ENCODE results near the gene KIDINS220.
"Not testable (repeated sequence)": the region's sequence is repeated elsewhere in the genome, so short reads cannot be mapped to it uniquely, and the experiment has no call there.

Gene KIDINS220

DNA sequence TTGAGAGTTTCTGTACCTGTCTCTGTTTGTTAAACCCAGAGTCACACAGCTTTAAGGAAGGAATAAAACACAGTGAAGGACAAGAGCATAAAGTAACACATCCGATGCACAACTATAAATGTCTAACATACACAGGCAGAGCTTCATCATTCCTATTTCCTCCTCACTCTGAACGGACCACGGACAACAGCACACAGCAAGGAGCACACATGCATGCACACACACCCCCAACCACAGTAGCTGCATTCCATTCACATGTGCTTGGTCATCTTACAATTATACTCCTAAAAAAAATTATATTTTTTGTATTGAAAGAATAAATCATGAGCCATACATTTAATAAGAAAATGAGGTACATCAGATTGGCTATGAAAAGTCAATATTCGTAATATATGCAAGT lies 97.3 kb downstream of the KIDINS220 start:
- no peak for DNase-seq

DNA sequence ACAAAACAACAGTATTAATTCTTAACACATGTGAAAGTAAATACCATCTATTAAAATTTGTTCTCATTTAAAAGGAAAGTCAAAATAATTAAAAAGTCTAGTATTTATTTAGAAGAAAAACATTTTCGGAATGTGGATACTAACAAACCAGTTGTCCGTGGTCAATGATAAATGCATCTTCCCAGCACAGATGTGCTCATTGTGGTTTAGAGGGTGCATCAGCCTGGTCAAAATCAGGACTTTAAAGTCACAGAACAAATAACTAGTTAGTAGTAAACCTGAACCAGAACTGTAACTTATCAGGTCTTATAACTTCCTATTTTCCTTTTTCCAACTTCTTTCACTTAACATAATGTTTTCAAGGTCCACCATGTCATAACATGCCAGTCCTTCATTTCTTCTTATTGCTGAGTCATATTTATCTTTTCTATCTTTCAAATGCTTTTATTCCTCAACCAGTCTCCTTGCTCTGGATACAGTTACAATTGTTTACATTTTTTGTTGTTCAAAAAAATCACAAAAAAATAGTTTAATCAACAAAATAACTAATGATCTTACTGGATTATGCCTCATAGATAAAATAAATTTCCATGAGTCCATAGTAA lies 99.7 kb downstream of the KIDINS220 start:
- no peak for DNase-seq

DNA sequence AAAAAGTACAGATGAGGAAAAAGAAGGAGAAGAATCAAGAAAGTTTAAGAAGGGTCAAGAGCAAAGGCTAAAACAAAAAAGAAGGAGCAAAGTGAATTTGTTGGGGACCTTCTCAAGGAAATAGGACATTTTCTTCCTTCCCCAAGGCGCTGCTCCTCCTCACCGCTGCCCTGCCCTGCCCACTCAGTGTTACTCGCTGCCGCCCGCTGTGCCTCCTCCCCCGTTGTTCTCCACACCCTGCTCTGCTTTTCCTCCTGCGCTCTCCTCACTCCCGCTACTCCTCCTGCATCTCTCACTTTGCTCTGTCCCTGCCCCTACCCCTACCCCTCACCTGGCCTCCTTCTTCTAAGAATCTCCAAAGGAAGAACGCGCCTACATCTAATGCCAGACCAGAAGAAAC lies 104.8 kb downstream of the KIDINS220 start:
- no peak for DNase-seq

DNA sequence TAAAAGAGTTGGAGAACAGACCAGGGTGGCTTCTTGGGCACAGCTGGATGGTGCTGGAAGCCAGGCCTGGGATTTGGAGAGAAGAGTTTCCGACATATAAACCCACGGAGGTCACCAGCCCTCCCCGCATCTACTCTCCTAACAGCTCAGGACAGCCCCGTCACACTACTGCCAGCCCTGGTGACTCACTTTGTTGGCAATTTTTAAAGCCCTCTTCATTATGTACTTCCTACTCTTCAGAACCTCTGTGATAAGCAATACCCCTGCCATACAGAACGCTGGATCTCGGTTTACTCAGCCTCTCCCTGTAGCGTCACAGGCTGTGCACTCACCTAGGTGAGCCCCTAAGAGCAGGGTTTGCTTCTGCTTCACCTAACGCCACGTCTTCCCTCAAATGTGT lies 107.5 kb downstream of the KIDINS220 start:
- DNase-seq = no peak

DNA sequence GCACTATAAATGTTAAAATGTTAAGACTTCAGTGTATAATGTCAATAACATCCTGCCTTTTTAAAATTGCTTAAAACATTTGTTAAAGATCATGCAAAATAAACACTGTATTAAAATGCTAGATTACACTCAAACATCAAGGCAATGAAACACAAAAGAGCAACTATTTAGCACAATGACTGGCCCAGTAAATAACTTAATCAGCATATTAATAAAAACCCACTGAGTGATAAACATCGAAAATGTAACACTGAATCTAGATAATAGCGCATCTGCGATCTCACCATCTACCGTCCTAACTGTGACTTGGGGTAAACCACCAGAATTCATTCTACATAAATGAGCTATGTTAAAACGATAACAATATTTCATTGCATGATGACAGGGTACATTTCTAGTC lies 108.3 kb downstream of the KIDINS220 start:
- not testable (repeated sequence) for DNase-seq

DNA sequence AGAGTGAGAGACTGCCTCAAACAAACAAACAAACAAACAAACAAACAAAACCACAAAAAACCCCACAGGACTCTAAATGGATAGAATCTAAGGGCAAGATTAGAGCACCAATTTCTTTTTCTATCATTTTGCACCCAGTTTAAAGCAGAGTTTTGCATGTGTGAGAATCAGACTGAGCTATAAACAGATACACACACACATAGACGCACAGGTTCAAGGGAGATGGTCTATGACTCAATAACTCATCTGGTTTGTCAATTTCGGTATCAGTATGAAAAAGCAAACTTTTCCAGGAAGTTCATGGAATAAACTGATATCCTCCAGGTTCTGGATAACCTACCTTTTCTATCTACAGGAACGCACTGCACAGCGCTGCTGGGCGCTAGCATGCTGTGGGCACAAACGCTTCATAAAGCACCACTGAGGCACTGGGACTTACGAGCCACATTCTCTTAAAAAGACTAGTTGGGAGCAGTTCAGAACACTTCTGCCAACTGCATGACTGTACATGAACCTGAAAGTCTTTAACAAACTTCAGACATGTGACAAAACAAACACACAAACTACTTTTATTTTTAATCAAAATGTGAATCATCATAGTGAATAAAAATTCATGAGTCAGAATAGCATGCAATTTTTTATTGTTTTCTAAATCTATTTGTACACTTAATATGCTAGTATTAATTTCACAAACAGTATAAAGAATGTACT lies 109.0 kb downstream of the KIDINS220 start:
- DNase-seq = no peak

DNA sequence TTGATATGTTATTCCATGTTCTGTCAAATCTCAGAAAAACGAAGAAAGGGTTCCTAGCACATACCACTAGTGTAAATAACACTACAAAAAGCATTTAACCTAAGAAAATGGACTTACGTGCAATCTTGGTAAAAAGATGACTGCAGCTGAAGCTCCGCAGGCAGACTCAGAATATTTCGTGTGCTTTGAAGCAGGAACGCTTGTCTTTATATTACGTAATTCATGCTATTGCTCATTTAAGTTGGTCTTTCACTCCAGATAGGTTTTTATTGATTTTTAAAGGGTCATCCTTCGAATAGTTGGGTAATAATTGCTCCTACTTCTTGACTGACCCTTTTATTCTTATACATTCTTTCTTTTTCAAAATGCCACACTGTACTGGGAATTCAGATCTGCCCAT lies 111.6 kb downstream of the KIDINS220 start:
- DNase-seq = no peak

DNA sequence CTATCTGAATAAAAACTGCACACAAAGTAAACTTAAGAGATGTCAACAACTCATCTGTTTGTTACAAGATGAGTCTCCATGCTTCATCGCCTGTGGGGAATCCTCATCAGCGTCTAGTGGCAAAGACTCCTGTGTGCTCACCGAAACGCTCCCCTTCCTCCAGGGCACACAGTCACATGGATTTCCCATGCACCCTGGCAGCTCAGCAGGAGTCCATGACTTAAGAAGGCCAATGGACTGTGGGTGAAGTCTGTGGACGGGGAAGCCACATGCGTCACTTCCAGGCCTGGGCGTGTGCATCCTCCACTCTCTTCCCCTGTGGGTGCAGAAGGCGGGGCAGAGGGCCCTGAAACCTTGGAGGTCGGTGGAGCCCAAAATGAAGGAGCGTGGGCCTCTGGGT lies 114.4 kb downstream of the KIDINS220 start:
- DNase-seq = no peak

DNA sequence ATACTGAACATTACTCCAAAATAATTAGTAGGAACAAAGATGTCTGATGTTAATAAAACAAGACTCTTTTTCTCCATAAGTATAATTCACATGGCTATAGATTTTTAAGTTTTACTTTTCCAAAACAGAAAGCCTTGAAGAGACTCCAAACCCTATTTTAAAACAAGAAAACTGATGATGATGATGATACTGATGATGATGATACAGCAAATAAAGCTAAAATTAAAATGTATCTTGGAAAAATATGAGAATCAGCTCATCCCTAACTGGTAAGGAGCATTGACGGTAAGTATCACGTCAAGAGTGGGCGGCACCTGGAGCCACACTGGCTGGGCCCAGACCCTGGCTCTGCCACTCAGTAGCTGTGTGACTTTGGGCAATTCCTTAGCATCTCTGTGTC lies 116.0 kb downstream of the KIDINS220 start:
- DNase-seq = no peak

DNA sequence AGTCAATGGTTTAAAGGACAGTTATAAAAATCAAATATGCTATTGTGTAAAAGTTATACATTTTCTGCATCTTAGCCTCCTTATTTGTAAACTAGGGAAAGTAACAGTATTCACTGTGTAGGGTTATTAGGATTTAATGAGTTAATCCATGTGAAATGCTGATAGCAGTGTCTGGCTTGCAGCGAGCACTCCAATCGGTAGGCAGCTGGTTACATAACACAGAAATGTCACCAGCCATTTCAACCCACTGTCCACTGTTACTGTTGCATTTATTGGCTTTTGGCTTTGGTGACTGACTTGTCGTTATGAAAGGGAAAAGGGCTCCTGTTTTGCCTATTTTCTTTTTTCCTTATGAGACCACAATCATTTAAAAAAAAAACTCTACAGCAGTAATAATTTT lies 116.7 kb downstream of the KIDINS220 start:
- DNase-seq = no peak

DNA sequence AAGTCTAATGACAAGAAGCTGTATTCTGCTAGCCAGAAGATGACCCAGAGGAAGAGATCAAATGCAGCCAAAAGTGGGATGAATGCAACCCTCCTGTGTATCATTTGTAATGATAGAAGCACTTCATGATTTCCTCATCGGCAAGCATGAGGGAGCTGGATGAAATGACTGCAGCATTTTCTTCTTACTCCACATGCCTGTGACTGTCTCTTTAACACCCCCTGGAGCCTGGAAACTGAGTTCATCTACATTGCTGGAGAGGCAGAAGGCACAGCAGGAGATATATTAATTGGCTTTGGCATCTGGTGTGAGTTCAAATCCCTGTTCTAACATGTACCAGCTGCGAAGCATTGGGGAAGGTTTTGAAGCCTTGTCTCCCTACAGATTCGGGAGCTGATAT lies 117.9 kb downstream of the KIDINS220 start:
- no peak for DNase-seq

DNA sequence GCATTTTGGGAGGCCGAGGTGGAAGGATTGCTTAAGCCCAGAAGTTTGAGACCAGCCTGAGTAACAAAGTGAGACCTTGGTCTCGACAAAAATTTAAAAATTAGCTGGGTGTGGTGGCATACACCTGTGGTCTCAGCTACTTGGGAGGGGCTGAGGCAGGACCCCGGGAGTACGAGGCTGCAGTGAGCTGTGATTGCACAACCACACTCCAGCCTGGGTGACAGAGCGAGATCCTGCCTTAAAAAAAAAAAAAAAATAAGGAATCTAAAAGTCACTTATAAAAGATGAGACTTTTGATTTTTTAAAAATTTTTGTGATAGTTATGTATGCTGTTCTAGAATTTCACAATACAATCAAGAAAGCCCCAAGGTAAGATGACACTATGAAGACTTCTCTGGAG lies 122.4 kb downstream of the KIDINS220 start:
- no peak for DNase-seq

DNA sequence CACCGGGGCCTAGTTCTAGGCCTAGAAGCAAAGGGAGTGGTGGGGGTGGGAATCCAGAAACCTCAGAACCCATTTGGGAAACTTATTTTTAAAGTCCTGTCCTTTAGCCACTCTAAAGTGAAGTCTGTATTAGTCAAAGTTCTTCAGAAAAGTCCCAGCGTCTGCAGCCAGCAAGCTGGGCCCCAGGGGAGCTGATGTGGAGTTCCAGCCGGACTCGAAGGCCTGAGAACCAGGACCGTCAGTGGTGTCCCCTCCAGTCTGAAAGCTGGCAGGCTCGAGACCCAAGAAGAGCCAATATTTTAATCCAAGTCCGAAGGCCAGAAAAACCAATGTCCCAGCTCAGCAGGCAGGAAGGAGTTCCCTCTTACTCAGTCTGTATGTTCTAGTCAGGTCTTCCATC lies 123.1 kb downstream of the KIDINS220 start:
- DNase-seq = no peak

DNA sequence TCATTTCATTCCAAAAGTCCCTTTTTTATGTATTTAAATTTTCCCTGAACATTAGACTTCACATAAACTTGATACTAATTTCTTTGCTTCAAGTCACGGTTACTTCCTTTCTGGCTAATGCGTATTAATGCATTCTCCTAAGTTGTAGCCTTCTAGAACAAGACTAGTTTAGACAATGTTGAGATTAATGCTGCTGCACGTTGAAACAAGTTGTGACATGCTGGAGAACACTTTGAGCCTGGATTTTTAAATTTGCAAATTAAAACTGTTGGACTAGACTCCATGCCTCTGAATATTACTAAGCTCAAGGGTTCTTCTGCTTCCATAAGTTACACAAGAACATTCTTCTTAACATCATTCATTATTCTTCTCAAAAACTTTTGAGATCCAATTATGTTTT lies 126.5 kb downstream of the KIDINS220 start:
- no peak for DNase-seq

DNA sequence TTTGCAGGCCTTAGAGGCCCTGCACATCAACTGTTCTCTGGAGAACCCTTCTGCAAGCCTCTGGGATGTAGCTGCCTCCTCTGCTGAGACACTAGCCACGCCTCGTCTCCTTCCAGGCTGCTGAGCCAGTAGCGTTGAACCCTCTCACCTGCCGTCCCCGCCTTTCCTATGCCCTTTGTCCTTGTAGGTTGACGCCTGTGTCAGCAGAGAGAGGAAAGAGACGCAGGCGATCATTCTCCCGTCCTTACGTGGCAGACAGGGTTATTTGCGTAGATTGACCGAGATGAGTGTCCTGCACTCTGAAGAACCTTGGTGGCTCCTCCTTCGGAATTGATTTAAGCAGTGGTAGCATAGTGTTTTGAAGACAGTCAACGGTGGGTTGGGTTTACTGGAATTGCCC lies 127.8 kb downstream of the KIDINS220 start:
- DNase-seq = no peak

DNA sequence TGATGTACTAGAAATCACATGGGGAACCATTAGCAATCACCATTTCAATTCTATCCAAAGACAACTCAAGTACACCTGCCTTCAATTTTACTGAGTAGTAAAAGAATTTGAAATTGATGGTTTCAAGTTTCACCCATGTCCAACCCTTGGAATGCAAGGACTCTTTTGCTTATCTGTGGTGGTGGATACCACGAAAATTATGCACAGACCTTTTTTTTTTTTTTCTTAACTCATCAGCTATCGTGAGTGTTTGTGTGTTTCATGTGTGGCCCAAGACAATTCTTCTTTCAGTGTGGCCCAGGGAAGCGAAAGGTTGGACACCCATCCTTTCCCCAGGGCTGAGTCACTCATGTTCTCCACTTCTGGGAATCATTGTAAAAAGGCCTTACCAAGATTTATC lies 132.5 kb downstream of the KIDINS220 start:
- DNase-seq = no peak

DNA sequence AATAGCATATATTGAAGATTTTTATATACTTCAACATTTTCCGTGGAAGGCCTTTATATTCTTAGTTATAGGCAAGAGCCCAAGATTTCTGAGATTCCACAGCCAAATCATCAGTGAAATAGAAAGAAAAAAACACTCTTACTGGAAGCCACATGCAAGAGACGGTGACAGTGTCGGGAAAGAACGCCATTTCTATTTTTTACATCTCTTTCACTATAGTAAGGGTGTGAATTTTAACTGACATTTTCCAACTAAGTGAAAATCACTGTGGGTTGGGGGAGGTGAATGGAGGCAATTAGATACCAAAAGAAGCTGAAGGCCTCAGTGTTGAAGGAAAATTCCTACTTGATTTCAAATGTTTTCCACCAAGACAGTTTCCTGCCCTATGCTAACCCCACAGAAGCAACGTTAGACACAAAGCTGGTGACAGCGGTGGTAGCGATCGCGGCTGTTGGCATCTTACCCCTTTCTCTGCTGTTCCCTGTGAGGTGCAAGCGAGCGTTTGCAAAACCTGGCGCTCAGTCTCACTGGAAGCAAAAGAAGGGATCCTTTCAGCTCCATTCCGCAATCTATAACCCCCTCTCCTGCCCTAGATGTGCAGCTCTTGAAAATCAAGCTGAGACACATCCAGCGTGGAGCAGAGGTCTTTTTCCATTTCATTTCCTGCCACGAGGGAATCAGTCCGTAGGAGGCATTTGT lies 135.6 kb downstream of the KIDINS220 start:
- no peak for DNase-seq

DNA sequence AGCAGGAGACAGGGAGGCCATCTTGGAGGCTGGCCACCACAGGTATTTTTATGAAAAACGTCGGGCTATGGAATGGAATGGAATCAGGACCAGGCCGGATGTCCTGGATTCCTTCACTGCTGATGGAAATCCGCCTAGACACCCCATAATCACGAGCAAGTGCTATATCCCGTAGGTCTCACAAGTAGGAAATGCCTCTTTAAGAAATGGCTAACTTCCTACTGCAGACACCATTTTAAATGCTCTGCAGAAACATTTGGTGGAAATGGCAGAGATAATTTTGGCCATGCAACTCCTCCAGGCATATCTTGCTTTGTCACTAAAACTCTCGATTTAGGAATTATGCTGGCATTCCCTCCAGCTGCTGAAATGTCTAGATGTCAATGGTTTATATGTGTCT lies 137.6 kb downstream of the KIDINS220 start:
- DNase-seq = no peak

DNA sequence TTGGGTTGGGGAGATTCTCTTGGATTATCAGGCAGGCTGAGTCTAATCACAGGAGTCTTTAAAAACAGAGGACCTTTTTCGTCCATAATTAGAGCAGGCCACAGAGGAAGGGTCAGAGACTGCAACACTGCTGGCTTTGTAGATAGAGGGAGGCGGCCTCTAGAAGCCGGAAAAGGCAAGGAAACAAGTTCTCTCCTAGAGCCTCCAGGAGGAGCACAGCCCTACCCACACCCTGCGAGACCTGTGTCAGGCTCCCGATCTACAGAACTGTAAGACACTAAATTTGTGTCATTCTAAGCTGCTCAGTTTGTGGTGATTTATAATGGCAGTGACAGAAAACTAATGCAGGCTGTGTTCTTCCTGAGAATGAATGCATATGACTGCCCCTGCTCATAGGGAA lies 140.2 kb downstream of the KIDINS220 start:
- no peak for DNase-seq

DNA sequence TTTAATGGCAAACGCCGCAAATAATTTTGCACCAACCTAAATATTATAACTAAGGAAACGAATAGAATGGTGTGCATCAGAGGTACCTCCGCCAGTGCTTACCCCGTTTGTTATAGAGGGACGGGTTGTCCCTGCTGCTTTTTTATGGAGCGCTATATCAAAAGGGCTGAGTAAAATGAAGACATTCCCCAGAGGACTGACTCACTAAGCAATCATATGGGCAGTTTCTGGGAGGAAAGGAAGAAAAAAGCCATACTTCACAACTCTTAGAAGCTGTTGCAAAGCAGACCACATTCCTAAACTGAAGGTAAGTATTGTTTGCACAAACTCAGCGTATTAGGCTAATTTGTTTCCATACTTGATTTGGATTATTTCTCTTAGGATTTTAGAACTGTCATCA lies 142.7 kb downstream of the KIDINS220 start:
- DNase-seq = no peak

DNA sequence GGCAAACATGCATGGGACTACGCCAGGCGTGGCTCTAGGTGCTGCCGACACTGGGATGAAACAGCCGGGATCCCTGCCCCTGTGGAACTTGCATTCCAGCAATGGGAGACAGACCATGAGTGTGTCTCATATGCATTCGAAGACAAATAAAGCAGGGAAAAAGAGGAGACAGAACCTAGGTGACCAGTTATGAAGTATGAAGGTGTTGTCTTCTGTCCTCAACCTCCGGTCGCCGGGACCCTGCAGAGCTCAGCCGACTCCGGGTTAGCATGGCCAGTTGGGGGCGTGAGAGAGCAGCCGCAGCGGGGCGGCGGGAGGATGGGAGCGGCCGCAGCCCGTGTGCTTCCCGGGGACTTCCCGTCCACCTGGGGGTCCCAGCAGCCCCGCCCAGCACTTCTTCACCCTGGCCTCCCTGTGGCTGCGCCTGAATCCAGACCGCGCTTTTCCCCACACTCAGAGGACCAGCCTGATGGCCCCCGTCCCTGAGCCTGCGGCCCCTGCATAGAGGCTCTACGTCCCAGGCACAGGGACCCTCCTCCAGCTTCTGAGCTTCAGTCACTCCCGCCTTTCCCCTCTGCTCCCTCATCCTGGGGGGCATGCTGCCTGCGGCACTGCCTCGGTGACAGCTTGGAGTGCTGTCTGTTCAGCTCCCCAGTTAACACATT lies 144.1 kb downstream of the KIDINS220 start:
- no peak for DNase-seq

DNA sequence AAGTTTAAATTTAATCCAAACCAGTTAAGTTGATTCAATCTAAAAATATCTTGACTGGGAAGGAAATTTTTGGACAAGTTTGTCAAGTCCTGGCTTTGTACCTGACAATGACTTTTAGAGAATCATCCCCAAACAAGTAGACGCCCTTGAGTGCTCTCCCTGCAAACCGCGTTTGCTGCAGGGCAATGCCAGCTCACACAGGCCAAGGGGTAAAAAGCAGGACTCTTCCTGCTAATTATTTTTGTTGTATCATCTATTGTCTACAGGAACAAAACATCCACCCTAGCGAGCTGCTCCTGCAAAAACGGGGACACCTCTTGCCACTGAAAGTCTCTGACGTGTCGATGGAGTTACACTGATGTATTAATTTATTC lies 144.6 kb downstream of the KIDINS220 start:
- DNase-seq = no peak

DNA sequence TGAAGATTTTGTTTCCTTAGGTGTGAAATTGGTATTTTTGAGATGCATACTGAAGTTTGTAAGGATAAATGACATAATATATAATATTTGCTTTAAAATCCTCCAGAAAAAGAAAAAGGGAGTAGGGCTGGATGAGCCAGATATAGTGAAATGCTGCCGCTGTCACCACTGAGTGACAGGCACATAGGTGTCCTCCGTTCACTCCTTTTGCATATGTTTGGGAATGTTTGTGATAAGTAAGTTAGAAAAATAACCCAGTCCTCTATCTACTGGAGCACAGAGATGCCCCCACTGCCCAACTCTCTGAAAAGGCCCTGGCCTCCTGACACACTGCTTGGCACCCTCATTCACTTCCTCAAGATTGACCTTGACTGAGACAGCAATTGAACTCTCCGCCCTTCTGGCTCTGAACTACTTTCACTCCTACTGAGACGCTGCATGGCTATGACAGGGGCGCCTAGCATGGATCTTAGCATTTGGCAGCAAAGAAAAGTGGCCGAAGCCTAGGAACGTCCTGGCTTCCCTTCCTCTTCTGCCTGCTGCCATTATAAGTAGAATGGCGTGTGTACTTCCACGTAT lies 145.5 kb downstream of the KIDINS220 start:
- no peak for DNase-seq
